Smooth muscle cell (in vitro differentiated cells): ENCODE measurements around the gene GDAP1L1. TPM values are rescaled to one million over a fixed set of nuclear protein-coding genes. Genes with fewer than 3 reads are reported as not detected.
A peak's percentile ranks its signal among the peaks of the same experiment; 100 is the strongest.

Experiments used
- DNase-seq: peaks from one replicate; lab custom pipeline; 2025; ENCODE audit not compliant: unreplicated experiment; lab: John Stamatoyannopoulos, UW
- H2AFZ ChIP-seq: fragments of 200-600 bp; sonication (generic); 2 replicates; pipeline ENCODE4 v1.6.0; 2016; ENCODE audit warnings: antibody characterized with exemption, low read depth, mild to moderate bottlenecking
- H3F3A ChIP-seq: fragments of 200-600 bp; sonication (generic); 2 replicates; pipeline ENCODE4 v1.6.0; 2017; ENCODE audit warnings: antibody characterized with exemption, low read depth
- H3K27ac ChIP-seq: fragments of 200-600 bp; sonication (generic); 2 replicates; pipeline ENCODE4 v1.5.1; 2016; ENCODE audit warnings: low read depth, mild to moderate bottlenecking
- H3K27me3 ChIP-seq: fragments of 200-600 bp; sonication (generic); 2 replicates; pipeline ENCODE4 v1.6.1; 2016; ENCODE audit warnings: low read depth, mild to moderate bottlenecking
- H3K36me3 ChIP-seq: fragments of 200-600 bp; sonication (generic); 2 replicates; pipeline ENCODE4 v1.5.1; 2016; ENCODE audit warnings: low read depth
- H3K4me1 ChIP-seq: fragments of 200-600 bp; sonication (generic); 2 replicates; pipeline ENCODE4 v1.5.1; 2016; ENCODE audit warnings: low read depth
- H3K4me2 ChIP-seq: fragments of 200-600 bp; sonication (generic); 2 replicates; pipeline ENCODE4 v1.6.0; 2016; ENCODE audit warnings: mild to moderate bottlenecking
- H3K4me3 ChIP-seq: fragments of 200-600 bp; sonication (generic); 2 replicates; pipeline ENCODE4 v1.5.1; 2016; ENCODE audit warnings: mild to moderate bottlenecking
- H3K79me2 ChIP-seq: fragments of 200-600 bp; sonication (generic); 2 replicates; pipeline ENCODE4 v1.6.0; 2016; ENCODE audit warnings: low read depth, mild to moderate bottlenecking
- H3K9ac ChIP-seq: fragments of 200-600 bp; sonication (generic); 2 replicates; pipeline ENCODE4 v1.6.0; 2016; ENCODE audit warnings: low read depth
- H3K9me3 ChIP-seq: fragments of 200-600 bp; sonication (generic); replicated peaks from 2 replicates; pipeline ENCODE4 v1.5.1; 2016; ENCODE audit warnings: low read depth
- H4K20me1 ChIP-seq: fragments of 200-600 bp; sonication (generic); 2 replicates; pipeline ENCODE4 v1.6.0; 2016; ENCODE audit warnings: low read depth
- WGBS: methylation state at CpG from one replicate; pipeline ENCODE4 v1.1.7; 2016; ENCODE audit warnings: low lambda C conversion rate; 5-methylcytosine and 5-hydroxymethylcytosine counted together
- polyA plus RNA-seq: library from polyadenylated mRNA; unstranded; fragments of >200 nt; fragmentation: Nextera tagmentation; extraction: Ambion mirVana; gene quantifications from 2 replicates; pipeline ENCODE4 v1.2.1, GENCODE V29; 2016
- total RNA-seq: library from RNA; depleted of rRNA; stranded (reverse); fragments of >200 nt; gene quantifications from 2 replicates; pipeline ENCODE4 v1.2.3, GENCODE V29; 2014
- TF ChIP-seq, protein P1 (sequence below): fragments of 200-600 bp; sonication (generic); IDR thresholded peaks from 2 replicates; pipeline ENCODE4 v1.5.1; 2017; ENCODE audit warnings: borderline replicate concordance, mild to moderate bottlenecking, antibody characterized with exemption; ENCODE audit not compliant: insufficient read depth, poor library complexity, severe bottlenecking

The GDAP1L1 gene
- total RNA-seq (0.67 TPM in 1 of 2 replicates, not detected in the other), polyA plus RNA-seq (0.58 TPM in 1 of 2 replicates, not detected in the other)

DNA sequence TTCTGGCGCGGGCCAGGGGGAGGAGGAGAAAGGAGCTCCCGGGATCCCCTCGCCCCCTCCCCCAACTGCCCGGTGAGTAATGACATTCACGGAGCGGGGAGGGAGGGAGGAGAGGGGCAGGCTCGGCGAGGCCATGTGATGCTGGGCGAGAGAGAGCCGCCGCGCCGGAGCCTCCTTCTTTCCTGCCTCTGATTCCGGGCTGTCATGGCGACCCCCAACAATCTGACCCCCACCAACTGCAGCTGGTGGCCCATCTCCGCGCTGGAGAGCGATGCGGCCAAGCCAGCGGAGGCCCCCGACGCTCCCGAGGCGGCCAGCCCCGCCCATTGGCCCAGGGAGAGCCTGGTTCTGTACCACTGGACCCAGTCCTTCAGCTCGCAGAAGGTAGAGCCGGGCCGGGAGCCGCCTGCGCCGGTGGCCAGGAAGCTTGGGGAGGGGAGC, at the start of gene GDAP1L1:
Gene GDAP1L1 (plus strand): TSS at position 178 of the 441 bp plus-strand sequence. CDS start 27 bp downstream, at position 205.
- Histone ChIP-seq H3F3A (no peaks in the 10 kb centered on the region), H3K4me1 (peaks cover 2% of the 10 kb centered on the region), H3K4me3 (peak within 1 kb of the TSS; percentile 42), H3K27me3 (peaks cover 21% of the 10 kb centered on the region), H3K9me3 (no peaks in the 10 kb centered on the region), H3K9ac (no peak within 1 kb of the TSS), H4K20me1 (peaks cover 15% of the 10 kb centered on the region), H3K4me2 (peak within 1 kb of the TSS; percentile 84), H2AFZ (no peak within 1 kb of the TSS), H3K36me3 (no peaks in the 10 kb centered on the region), H3K27ac (no peak within 1 kb of the TSS), H3K79me2 (no peaks in the 10 kb centered on the region)
- DNase-seq = no peak
- WGBS = under 1% methylated on average over 26 of the region's 32 CpGs
- TF ChIP-seq, protein P1, sequence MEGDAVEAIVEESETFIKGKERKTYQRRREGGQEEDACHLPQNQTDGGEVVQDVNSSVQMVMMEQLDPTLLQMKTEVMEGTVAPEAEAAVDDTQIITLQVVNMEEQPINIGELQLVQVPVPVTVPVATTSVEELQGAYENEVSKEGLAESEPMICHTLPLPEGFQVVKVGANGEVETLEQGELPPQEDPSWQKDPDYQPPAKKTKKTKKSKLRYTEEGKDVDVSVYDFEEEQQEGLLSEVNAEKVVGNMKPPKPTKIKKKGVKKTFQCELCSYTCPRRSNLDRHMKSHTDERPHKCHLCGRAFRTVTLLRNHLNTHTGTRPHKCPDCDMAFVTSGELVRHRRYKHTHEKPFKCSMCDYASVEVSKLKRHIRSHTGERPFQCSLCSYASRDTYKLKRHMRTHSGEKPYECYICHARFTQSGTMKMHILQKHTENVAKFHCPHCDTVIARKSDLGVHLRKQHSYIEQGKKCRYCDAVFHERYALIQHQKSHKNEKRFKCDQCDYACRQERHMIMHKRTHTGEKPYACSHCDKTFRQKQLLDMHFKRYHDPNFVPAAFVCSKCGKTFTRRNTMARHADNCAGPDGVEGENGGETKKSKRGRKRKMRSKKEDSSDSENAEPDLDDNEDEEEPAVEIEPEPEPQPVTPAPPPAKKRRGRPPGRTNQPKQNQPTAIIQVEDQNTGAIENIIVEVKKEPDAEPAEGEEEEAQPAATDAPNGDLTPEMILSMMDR = no peak

DNA sequence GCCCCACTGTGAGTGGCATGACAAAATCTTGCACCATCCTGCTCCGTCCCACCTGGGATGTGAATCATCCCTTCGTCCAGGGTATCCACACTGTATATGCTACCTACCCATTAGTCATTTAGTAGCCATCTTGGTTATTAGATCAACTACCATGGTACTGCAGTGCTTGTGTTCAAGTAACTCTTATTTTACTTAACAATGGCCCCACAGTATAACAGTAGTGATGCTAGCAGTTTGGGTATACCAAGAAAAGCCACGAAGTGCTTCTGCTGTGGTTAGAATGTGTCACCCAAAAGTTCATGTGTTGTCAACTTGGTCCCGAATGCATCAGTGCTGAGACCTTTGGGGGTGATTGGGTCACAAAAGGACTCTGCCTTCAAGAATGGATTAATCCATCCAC, 48.2 kb upstream of the GDAP1L1 start:
- no peak overlapping the region for H3K9ac ChIP-seq
- H3K4me2 ChIP-seq = no peak overlapping the region
- H3K27ac ChIP-seq = no peak overlapping the region
- H3K36me3 ChIP-seq = peaks cover 16% of the 10 kb centered on the region
- no peaks in the 10 kb centered on the region for H3K9me3 ChIP-seq
- peaks cover 52% of the 10 kb centered on the region for H4K20me1 ChIP-seq
- H3K27me3 ChIP-seq = no peaks in the 10 kb centered on the region
- no peak overlapping the region for H2AFZ ChIP-seq
- no peak overlapping the region for H3K4me3 ChIP-seq
- WGBS = 93% methylated on average over 4 of the region's 4 CpGs
- no peak for DNase-seq
- peaks cover 1% of the 10 kb centered on the region for H3K4me1 ChIP-seq
- H3F3A ChIP-seq = no peaks in the 10 kb centered on the region
- H3K79me2 ChIP-seq = peaks cover 35% of the 10 kb centered on the region
- TF ChIP-seq, protein P1 = no peak

DNA sequence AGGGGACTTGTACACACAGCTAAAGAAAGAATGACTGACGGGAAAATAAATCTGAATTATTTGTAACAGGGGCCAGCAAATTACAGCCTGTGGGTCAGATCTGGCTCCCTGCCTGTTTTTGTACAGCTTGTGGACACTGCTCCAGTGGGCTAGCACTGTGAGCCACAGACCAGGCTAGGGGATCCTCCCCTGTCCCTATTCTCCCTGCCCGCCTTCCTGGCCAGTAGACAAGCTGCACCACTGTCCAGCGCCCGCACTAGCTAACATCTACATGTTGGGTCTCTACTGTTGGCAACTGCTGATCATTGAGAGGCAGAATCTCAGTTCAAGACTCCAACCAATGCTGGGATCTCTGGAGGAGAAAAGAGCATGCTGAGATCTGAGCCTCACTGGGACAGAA, 47.2 kb upstream of the GDAP1L1 start:
- Histone ChIP-seq H3F3A (no peaks in the 10 kb centered on the region), H4K20me1 (peaks cover 53% of the 10 kb centered on the region), H3K9me3 (no peaks in the 10 kb centered on the region), H3K79me2 (peaks cover 38% of the 10 kb centered on the region), H3K4me3 (no peak overlapping the region), H3K4me2 (no peak overlapping the region), H2AFZ (no peak overlapping the region), H3K36me3 (peaks cover 16% of the 10 kb centered on the region), H3K9ac (no peak overlapping the region), H3K27ac (peak overlapping the region; percentile 54), H3K4me1 (peaks cover 8% of the 10 kb centered on the region), H3K27me3 (no peaks in the 10 kb centered on the region)
- WGBS = 99% methylated on average over 4 of the region's 4 CpGs
- no peak for DNase-seq
- TF ChIP-seq, protein P1 = no peak

DNA sequence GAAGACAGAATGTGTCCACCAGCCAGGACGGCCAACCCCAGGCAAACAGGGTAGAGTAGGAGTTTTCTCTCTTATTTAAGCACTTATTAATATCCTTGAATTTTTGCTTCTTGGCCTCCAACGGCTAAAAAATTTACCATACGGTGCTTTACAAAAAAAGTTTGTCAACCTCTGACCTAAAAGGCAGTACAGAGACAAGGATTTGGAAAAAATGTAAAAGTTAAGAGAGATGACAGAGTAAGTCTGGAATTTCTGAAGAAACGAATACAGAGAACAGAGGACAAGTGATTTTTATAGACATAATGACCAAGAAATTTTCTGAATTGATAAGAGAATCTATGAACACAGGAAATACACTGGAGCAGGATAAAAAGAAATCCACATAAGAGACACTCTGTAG, 46.7 kb upstream of the GDAP1L1 start:
- Histone ChIP-seq H3K9me3 (no peaks in the 10 kb centered on the region), H3K4me1 (peaks cover 8% of the 10 kb centered on the region), H3K36me3 (peaks cover 16% of the 10 kb centered on the region), H3K4me3 (no peak overlapping the region), H3K27me3 (no peaks in the 10 kb centered on the region), H3K9ac (no peak overlapping the region), H3K27ac (peak overlapping the region; percentile 54), H2AFZ (no peak overlapping the region), H3K4me2 (no peak overlapping the region), H3F3A (no peaks in the 10 kb centered on the region), H4K20me1 (peaks cover 53% of the 10 kb centered on the region), H3K79me2 (peaks cover 43% of the 10 kb centered on the region)
- TF ChIP-seq, protein P1 = no peak
- 65% methylated on average over 4 of the region's 4 CpGs for WGBS
- no peak for DNase-seq
